ENCODE measurements around the gene OGDH. TPM values are rescaled to one million over a fixed set of nuclear protein-coding genes. Genes with fewer than 3 reads are reported as not detected.
A peak's percentile ranks its signal among the peaks of the same experiment; 100 is the strongest.

Gene OGDH
- total RNA-seq, 2 donors from 2014 or later, result 36.1 to 46.1 TPM

- ATAC-seq (no peak), DNase-seq (no peak)
- no peaks in the 10 kb centered on the region for H3K9me3 ChIP-seq
- H3K4me3 ChIP-seq, result no peak overlapping the region
- H3K27me3 ChIP-seq, result no peaks in the 10 kb centered on the region
- H3K36me3 ChIP-seq (replicated peaks in 1 of 2; ENCODE audit: insufficient read depth in 1 of 2, low read depth in 2 of 2), result peaks cover 7 to 10% of the 10 kb centered on the region in 2 donors
- no peak for TF ChIP-seq POLR2A (IDR thresholded peaks at IDR 0.05)
- no peak for TF ChIP-seq CTCF (IDR thresholded peaks at IDR 0.05)
- no peak overlapping the region for H3K27ac ChIP-seq
- H3K4me1 ChIP-seq, result peaks cover 10% of the 10 kb centered on the region
- WGBS, 2 donors, result 85 to 86% methylated on average over 10 to 19 of the region's 19 CpGs
- intact Hi-C loops (cut with DNase I), result no loop called here
Observed at GRCh38 chr7:44709011-44709915, 102.8 kb downstream of the OGDH start.

- TF ChIP-seq CTCF (IDR thresholded peaks at IDR 0.05), result no peak
- no peak for TF ChIP-seq POLR2A (IDR thresholded peaks at IDR 0.05)
- Histone ChIP-seq H3K9me3 (no peaks in the 10 kb centered on the region), H3K4me3 (no peak overlapping the region), H3K27me3 (no peaks in the 10 kb centered on the region), H3K27ac (no peak overlapping the region), H3K36me3 (replicated peaks in 1 of 2; ENCODE audit: insufficient read depth in 1 of 2, low read depth in 2 of 2) (peaks cover 7 to 10% of the 10 kb centered on the region in 2 donors), H3K4me1 (peaks cover 10% of the 10 kb centered on the region)
- 88% methylated on average over 10 of the region's 10 CpGs for WGBS, 2 donors
- ATAC-seq (no peak), DNase-seq (no peak)
- intact Hi-C loops (cut with DNase I), result no loop called here
Observed at GRCh38 chr7:44709945-44710596, 103.6 kb downstream of the OGDH start.

- intact Hi-C loops (cut with DNase I), result no loop called here
- H3K9me3 ChIP-seq, result no peaks in the 10 kb centered on the region
- WGBS, 2 donors, result 53 to 60% methylated on average over 5 of the region's 5 CpGs
- no peaks in the 10 kb centered on the region for H3K27me3 ChIP-seq
- H3K4me3 ChIP-seq, result no peak overlapping the region
- peaks cover 10% of the 10 kb centered on the region for H3K4me1 ChIP-seq
- peak overlapping the region in 2 of 4 donors; percentile 38 to 42 for H3K27ac ChIP-seq
- DNase-seq (no peak), ATAC-seq (no peak)
- peaks cover 7 to 10% of the 10 kb centered on the region in 2 donors for H3K36me3 ChIP-seq (replicated peaks in 1 of 2; ENCODE audit: insufficient read depth in 1 of 2, low read depth in 2 of 2)
- no peak for TF ChIP-seq POLR2A (IDR thresholded peaks at IDR 0.05)
Observed at GRCh38 chr7:44711528-44711927, 105.1 kb downstream of the OGDH start.

GRCh38 chr7:44712012-44712411 lies 105.6 kb downstream of the OGDH start:
- H3K4me3 ChIP-seq, result no peak overlapping the region
- H3K9me3 ChIP-seq, result no peaks in the 10 kb centered on the region
- 9 to 26% methylated on average over 5 of the region's 5 CpGs for WGBS, 2 donors
- H3K36me3 ChIP-seq (replicated peaks in 1 of 2; ENCODE audit: insufficient read depth in 1 of 2, low read depth in 2 of 2), result peaks cover 7 to 10% of the 10 kb centered on the region in 2 donors
- peaks cover 10% of the 10 kb centered on the region for H3K4me1 ChIP-seq
- intact Hi-C loops (cut with DNase I), result no loop called here
- H3K27ac ChIP-seq, result peak overlapping the region in 2 of 4 donors; percentile 38 to 42
- DNase-seq, result peak in 2 of 4 donors; percentile 17 to 22
- no peaks in the 10 kb centered on the region for H3K27me3 ChIP-seq
- peak; percentile 66 for ATAC-seq
- TF ChIP-seq CTCF (IDR thresholded peaks at IDR 0.05), result no peak
- no peak for TF ChIP-seq POLR2A (IDR thresholded peaks at IDR 0.05)

GRCh38 chr7:44713141-44713540 lies 106.7 kb downstream of the OGDH start:
- DNase-seq (no peak), ATAC-seq (no peak)
- no peak overlapping the region for H3K27ac ChIP-seq
- H3K36me3 ChIP-seq (replicated peaks in 1 of 2; ENCODE audit: insufficient read depth in 1 of 2, low read depth in 2 of 2), result peaks cover 0 to under 1% of the 10 kb centered on the region in 2 donors
- WGBS, 2 donors, result 92 to 100% methylated on average over 1 to 2 of the region's 2 CpGs
- no peak for TF ChIP-seq POLR2A (IDR thresholded peaks at IDR 0.05)
- TF ChIP-seq CTCF (IDR thresholded peaks at IDR 0.05), result no peak
- intact Hi-C loops (cut with DNase I), result no loop called here
- peaks cover 10% of the 10 kb centered on the region for H3K4me1 ChIP-seq
- no peak overlapping the region for H3K4me3 ChIP-seq
- H3K9me3 ChIP-seq, result no peaks in the 10 kb centered on the region
- no peaks in the 10 kb centered on the region for H3K27me3 ChIP-seq
